ENCODE measurements around the gene C15orf62. TPM values are rescaled to one million over a fixed set of nuclear protein-coding genes. Genes with fewer than 3 reads are reported as not detected.

The C15orf62 gene
- total RNA-seq, 1 experiment from 2014 or later, result 0.72 TPM

DNA sequence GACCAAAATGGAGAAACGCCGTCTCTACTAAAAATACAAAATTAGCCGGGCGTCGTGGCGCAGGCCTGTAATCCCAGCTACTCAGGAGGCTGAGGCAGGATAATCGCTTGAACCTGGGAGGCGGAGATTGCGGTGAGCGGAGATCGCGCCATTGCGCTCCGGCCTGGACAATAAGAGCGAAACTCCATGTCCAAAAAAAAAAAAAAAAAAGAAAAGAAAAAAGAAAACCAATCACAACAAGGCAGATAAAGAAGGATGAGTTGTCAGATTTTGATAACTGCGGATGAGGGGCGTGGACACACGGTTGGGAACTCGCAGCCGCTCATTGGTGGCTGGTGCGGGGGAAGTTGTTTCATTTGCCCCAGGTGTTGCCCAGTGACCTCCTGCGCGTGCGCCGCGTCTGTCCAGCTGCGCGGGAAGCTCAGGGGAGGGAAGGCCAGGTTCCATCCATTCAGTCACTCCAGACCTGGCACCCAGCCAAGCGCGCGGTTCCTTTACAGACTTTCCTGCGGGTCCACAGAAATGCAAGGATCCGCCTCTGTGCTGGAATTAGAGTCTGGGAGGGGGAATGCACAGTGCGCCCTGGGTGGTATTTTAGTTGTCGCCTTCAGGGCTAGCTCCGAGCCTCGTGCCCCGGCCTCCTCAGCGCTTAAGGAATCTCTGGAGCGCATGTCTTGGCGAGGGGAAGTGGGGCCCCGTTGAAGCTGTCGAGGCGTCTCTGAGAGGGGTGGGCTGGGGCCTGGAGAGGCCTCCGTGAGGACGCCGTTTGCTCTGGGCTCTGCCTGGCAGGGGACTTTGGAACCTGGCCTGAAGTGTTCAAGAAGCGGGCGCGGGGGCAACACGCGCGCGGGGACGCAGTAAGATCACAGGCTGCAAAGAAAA is 6.6 kb upstream of the C15orf62 start (continued):
- TF ChIP-seq USF2 (CRISPR knock-in tag; IDR thresholded peaks at IDR 0.05) (no peak), CBFB (CRISPR knock-in tag; IDR thresholded peaks at IDR 0.05; ENCODE audit: low read depth) (no peak), SP1 (CRISPR knock-in tag; conservative IDR thresholded peaks at IDR 0.05) (peak; percentile 12; the same call in 1 of the 2 replicates), JUN (CRISPR knock-in tag; IDR thresholded peaks at IDR 0.05) (no peak), ZNF121 (CRISPR knock-in tag; IDR thresholded peaks at IDR 0.05) (no peak), E2F5 (CRISPR knock-in tag; IDR thresholded peaks at IDR 0.05) (0 out of 2 replicates have a peak, but pooled peaks have one; percentile 13), FOXP1 (CRISPR knock-in tag; IDR thresholded peaks at IDR 0.05; ENCODE audit: borderline replicate concordance) (0 out of 2 replicates have a peak, but pooled peaks have one; percentile 10), ZNF138 (CRISPR knock-in tag; conservative IDR thresholded peaks at IDR 0.05) (no peak), USF1 (CRISPR knock-in tag; IDR thresholded peaks at IDR 0.05) (no peak), FOXJ3 (CRISPR knock-in tag; IDR thresholded peaks at IDR 0.05; ENCODE audit: borderline replicate concordance) (no peak)

- Mint-ChIP-seq H3K9me3 (no peaks in the 10 kb centered on the region), H3K4me3 (peak within 1 kb of the TSS; percentile 81), H3K27ac (peak within 1 kb of the TSS; percentile 94), H3K36me3 (no peaks in the 10 kb centered on the region), H3K4me1 (peaks cover 31% of the 10 kb centered on the region), H3K27me3 (ENCODE audit: low read depth) (peaks cover 14% of the 10 kb centered on the region)
- ATAC-seq (peak; percentile 40), DNase-seq (ENCODE audit: low spot score) (peak; percentile 81)
- ChIA-PET CTCF (interaction anchor here (0.5 to 7.8 kb wide), 25 partner anchors 17 to 327 kb away, joined by 3 to 60 read pairs (median 4); partner anchors contain the start of genes DNAJC17, RAD51, RHOV and SPINT1), POLR2A (interaction anchor here (0.8 to 2.4 kb wide), 5 partner anchors 25 to 130 kb away, joined by 3 to 9 read pairs (median 4); partner anchors contain the start of genes SPINT1 and VPS18)
- TF ChIP-seq NFYB (CRISPR knock-in tag; conservative IDR thresholded peaks at IDR 0.05; ENCODE audit: low read depth) (peak; percentile 73), TEAD1 (CRISPR knock-in tag; IDR thresholded peaks at IDR 0.05) (peak; percentile 79), CDX4 (CRISPR knock-in tag; IDR thresholded peaks at IDR 0.05; ENCODE audit: borderline replicate concordance) (no peak), ZNF423 (CRISPR knock-in tag; IDR thresholded peaks at IDR 0.05) (peak; percentile 57), ZNF138 (CRISPR knock-in tag; conservative IDR thresholded peaks at IDR 0.05) (0 out of 2 replicates have a peak, but pooled peaks have one; percentile 35), GABPB1 (CRISPR knock-in tag; IDR thresholded peaks at IDR 0.05) (peak; percentile 74), ZNF219 (CRISPR knock-in tag; IDR thresholded peaks at IDR 0.05; ENCODE audit: borderline replicate concordance) (peak; percentile 73; the same call in 1 of the 2 replicates), SMAD4 (CRISPR knock-in tag; IDR thresholded peaks at IDR 0.05) (0 out of 2 replicates have a peak, but pooled peaks have one; percentile 31), CREB1 (CRISPR knock-in tag; IDR thresholded peaks at IDR 0.05) (no peak), RELA (CRISPR knock-in tag; IDR thresholded peaks at IDR 0.05; ENCODE audit: borderline replicate concordance) (peak; percentile 49; the same call in 1 of the 2 replicates), USF1 (CRISPR knock-in tag; IDR thresholded peaks at IDR 0.05) (peak; percentile 74), SP1 (CRISPR knock-in tag; conservative IDR thresholded peaks at IDR 0.05) (no peak; the same call in none of the 2 replicates), ETV6 (CRISPR knock-in tag; IDR thresholded peaks at IDR 0.05) (peak; percentile 59; the same call in 1 of the 2 replicates), HMGXB4 (CRISPR knock-in tag; IDR thresholded peaks at IDR 0.05) (peak; percentile 74), NR1H2 (CRISPR knock-in tag; IDR thresholded peaks at IDR 0.05) (no peak)
- TF ChIP-seq, protein P1, sequence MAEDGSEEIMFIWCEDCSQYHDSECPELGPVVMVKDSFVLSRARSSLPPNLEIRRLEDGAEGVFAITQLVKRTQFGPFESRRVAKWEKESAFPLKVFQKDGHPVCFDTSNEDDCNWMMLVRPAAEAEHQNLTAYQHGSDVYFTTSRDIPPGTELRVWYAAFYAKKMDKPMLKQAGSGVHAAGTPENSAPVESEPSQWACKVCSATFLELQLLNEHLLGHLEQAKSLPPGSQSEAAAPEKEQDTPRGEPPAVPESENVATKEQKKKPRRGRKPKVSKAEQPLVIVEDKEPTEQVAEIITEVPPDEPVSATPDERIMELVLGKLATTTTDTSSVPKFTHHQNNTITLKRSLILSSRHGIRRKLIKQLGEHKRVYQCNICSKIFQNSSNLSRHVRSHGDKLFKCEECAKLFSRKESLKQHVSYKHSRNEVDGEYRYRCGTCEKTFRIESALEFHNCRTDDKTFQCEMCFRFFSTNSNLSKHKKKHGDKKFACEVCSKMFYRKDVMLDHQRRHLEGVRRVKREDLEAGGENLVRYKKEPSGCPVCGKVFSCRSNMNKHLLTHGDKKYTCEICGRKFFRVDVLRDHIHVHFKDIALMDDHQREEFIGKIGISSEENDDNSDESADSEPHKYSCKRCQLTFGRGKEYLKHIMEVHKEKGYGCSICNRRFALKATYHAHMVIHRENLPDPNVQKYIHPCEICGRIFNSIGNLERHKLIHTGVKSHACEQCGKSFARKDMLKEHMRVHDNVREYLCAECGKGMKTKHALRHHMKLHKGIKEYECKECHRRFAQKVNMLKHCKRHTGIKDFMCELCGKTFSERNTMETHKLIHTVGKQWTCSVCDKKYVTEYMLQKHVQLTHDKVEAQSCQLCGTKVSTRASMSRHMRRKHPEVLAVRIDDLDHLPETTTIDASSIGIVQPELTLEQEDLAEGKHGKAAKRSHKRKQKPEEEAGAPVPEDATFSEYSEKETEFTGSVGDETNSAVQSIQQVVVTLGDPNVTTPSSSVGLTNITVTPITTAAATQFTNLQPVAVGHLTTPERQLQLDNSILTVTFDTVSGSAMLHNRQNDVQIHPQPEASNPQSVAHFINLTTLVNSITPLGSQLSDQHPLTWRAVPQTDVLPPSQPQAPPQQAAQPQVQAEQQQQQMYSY (CRISPR knock-in tag; IDR thresholded peaks at IDR 0.05), result no peak
These were observed 5.8 kb upstream of the C15orf62 start, which contains the start of gene GCHFR for GRCh38 chr15:40763801-40764628. Gene GCHFR (plus strand): TSS chr15:40764068. CDS start chr15:40764181, 113 bp downstream.
